K562 (cell line): ENCODE data around the gene MTMR12. TPM values are rescaled to one million over a fixed set of nuclear protein-coding genes. Genes with fewer than 3 reads are reported as not detected.

Experiments used
- BCOR ChIP-seq: fragments of 450-650 bp; IDR thresholded peaks from 2 replicates; pipeline ENCODE4 v1.6.1; 2016
- DPF2 ChIP-seq: fragments of 450-650 bp; IDR thresholded peaks from 2 replicates; pipeline ENCODE4 v1.6.1; 2016
- EP300 ChIP-seq: IDR thresholded peaks from 2 replicates; pipeline ENCODE4 v1.6.1; 2012; ENCODE audit warnings: low read length, improper control_type of control experiment
- ETV6 ChIP-seq, 3 experiments: fragments of 150-350 bp in 1 of 3; sonication (generic) in 1 of 3; formaldehyde crosslinking in 1 of 3; IDR thresholded peaks; 2 replicates each; pipeline versions ENCODE4 v1.6.1 to v1.8.0; 2014 to 2022; ENCODE audit warnings: borderline replicate concordance in 2 of 3, low read depth in 2 of 3, antibody characterized with exemption in 1 of 3, low read length in 1 of 3, mild to moderate bottlenecking in 1 of 3, missing genetic modification reagents in 1 of 3
- MCM2 ChIP-seq: fragments of 450-650 bp; IDR thresholded peaks from 2 replicates; pipeline ENCODE4 v1.6.1; 2017; ENCODE audit warnings: low read depth, mild to moderate bottlenecking
- NCOA4 ChIP-seq: fragments of 450-650 bp; IDR thresholded peaks from 2 replicates; pipeline ENCODE4 v1.6.1; 2018; ENCODE audit warnings: mild to moderate bottlenecking; ENCODE audit not compliant: partially characterized antibody
- NUFIP1 ChIP-seq: fragments of 450-650 bp; IDR thresholded peaks from 2 replicates; pipeline ENCODE4 v1.6.1; 2018; ENCODE audit not compliant: partially characterized antibody
- PHB ChIP-seq: fragments of 250-450 bp; sonication (Bioruptor Pico); IDR thresholded peaks from 2 replicates; pipeline ENCODE4 v1.5.0; 2021
- POLR2AphosphoS5 ChIP-seq: IDR thresholded peaks from 2 replicates; pipeline ENCODE4 v1.6.1; 2011; ENCODE audit warnings: mild to moderate bottlenecking, low read depth, low read length, moderate library complexity; ENCODE audit not compliant: control insufficient read depth, insufficient read depth
- PRMT5 ChIP-seq: sonication (generic); formaldehyde crosslinking; IDR thresholded peaks from 2 replicates; pipeline ENCODE4 v1.5.0; 2020; ENCODE audit warnings: missing genetic modification reagents
- SMARCA5 ChIP-seq: fragments of 450-650 bp; IDR thresholded peaks from 2 replicates; pipeline ENCODE4 v1.6.1; 2016
- SNIP1 ChIP-seq: fragments of 450-650 bp; IDR thresholded peaks from 2 replicates; pipeline ENCODE4 v1.7.1; 2017; ENCODE audit warnings: low read depth, mild to moderate bottlenecking
- SREBF2 ChIP-seq: sonication (generic); formaldehyde crosslinking; IDR thresholded peaks from 2 replicates; pipeline ENCODE4 v1.4.0; 2020; ENCODE audit warnings: mild to moderate bottlenecking, missing genetic modification reagents
- STAG1 ChIP-seq: sonication (generic); formaldehyde crosslinking; IDR thresholded peaks from 2 replicates; pipeline ENCODE4 v1.5.0; 2020; ENCODE audit warnings: missing genetic modification reagents, borderline replicate concordance
- STAT6 ChIP-seq: sonication (generic); formaldehyde crosslinking; IDR thresholded peaks from 2 replicates; pipeline ENCODE4 v1.8.1; 2023; ENCODE audit warnings: mild to moderate bottlenecking, missing genetic modification reagents
- ZHX1 ChIP-seq: fragments of 150-350 bp; conservative IDR thresholded peaks from 2 replicates; pipeline ENCODE4 v1.6.1; 2014; ENCODE audit warnings: low read length
- ZNF134 ChIP-seq: fragments of 250-450 bp; sonication (Bioruptor Pico); conservative IDR thresholded peaks from 2 replicates; pipeline ENCODE4 v1.4.0; 2020
- ZNF197 ChIP-seq: fragments of 200-800 bp; sonication (Bioruptor generic); IDR thresholded peaks from 2 replicates; pipeline ENCODE4 v1.6.1; 2016; ENCODE audit warnings: low read depth, missing genetic modification characterization, missing compliant biosample characterization
- ZNF224 ChIP-seq: sonication (generic); formaldehyde crosslinking; IDR thresholded peaks from 2 replicates; pipeline ENCODE4 v1.8.0; 2022; ENCODE audit warnings: mild to moderate bottlenecking, missing genetic modification reagents
- polyA plus RNA-seq, 8 experiments: library from polyadenylated mRNA; depleted of rRNA in 4 of 8; stranded (reverse) in 5 of 8; unstranded in 3 of 8; fragments of >200 nt; fragmentation: Nextera tagmentation in 2 of 8; fragmentation: Illumina TruSeq in 1 of 8; extraction: Ambion mirVana in 2 of 8; extraction: Trizol in 1 of 8; gene quantifications; 2 replicates each; pipeline versions ENCODE4 v1.2.1 to v1.2.3, GENCODE V29; 2011 to 2014; ENCODE audit warnings: inconsistent platforms in 1 of 8, missing spikeins in 1 of 8
- total RNA-seq, 7 experiments: library from RNA; depleted of rRNA in 6 of 7; stranded (reverse); fragments of >200 nt in 6 of 7; fragmentation: Illumina TruSeq in 2 of 7; extraction: Trizol in 2 of 7; gene quantifications; 2 replicates each; pipeline versions ENCODE4 v1.2.1 to v1.2.3, GENCODE V29; 2011 to 2021; ENCODE audit warnings: low replicate concordance in 1 of 7
- TF ChIP-seq, protein P1 (sequence below): fragments of 450-650 bp; formaldehyde crosslinking; IDR thresholded peaks from 2 replicates; pipeline ENCODE4 v1.4.0; 2022; ENCODE audit warnings: missing genetic modification characterization
- TF ChIP-seq, protein P2 (sequence below): sonication (generic); formaldehyde crosslinking; IDR thresholded peaks from 2 replicates; pipeline ENCODE4 v1.8.0; 2022; ENCODE audit warnings: mild to moderate bottlenecking, low read depth, missing genetic modification reagents

The MTMR12 gene
- total and polyA plus RNA-seq, 9 of the 15 experiments (the other 6 are each of a cell fraction or from before 2014, with no cell fraction given) = 4.0 to 28.7 (median 17.1) TPM

GRCh38 chr5:32285510-32286138 is 27.1 kb downstream of the MTMR12 start (continued):
- TF ChIP-seq ZHX1 (no peak), POLR2AphosphoS5 (peak; percentile 84; the same call in 1 of the 2 replicates), BCOR (no peak), ZNF224 (CRISPR knock-in tag) (no peak), DPF2 (peak; percentile 68), ZNF134 (CRISPR knock-in tag) (no peak), MCM2 (no peak), NCOA4 (no peak), SNIP1 (no peak), PRMT5 (CRISPR knock-in tag) (no peak), STAG1 (CRISPR knock-in tag) (no peak), PHB (CRISPR knock-in tag) (no peak), EP300 (peak; percentile 81; the same call in 1 of the 2 replicates), SMARCA5 (no peak), ETV6 (IDR thresholded peaks at IDR 0.05; ENCODE audit: borderline replicate concordance in 1 of 2, low read depth in 2 of 2, low read length in 1 of 2) (no peak), ETV6 (CRISPR knock-in tag; IDR thresholded peaks at IDR 0.05; ENCODE audit: borderline replicate concordance) (no peak), NUFIP1 (no peak), STAT6 (CRISPR knock-in tag) (no peak), ZNF197 (CRISPR knock-in tag) (no peak), SREBF2 (CRISPR knock-in tag) (no peak)
- TF ChIP-seq, protein P1, sequence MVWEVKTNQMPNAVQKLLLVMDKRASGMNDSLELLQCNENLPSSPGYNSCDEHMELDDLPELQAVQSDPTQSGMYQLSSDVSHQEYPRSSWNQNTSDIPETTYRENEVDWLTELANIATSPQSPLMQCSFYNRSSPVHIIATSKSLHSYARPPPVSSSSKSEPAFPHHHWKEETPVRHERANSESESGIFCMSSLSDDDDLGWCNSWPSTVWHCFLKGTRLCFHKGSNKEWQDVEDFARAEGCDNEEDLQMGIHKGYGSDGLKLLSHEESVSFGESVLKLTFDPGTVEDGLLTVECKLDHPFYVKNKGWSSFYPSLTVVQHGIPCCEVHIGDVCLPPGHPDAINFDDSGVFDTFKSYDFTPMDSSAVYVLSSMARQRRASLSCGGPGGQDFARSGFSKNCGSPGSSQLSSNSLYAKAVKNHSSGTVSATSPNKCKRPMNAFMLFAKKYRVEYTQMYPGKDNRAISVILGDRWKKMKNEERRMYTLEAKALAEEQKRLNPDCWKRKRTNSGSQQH (CRISPR knock-in tag) = no peak
- TF ChIP-seq, protein P2, sequence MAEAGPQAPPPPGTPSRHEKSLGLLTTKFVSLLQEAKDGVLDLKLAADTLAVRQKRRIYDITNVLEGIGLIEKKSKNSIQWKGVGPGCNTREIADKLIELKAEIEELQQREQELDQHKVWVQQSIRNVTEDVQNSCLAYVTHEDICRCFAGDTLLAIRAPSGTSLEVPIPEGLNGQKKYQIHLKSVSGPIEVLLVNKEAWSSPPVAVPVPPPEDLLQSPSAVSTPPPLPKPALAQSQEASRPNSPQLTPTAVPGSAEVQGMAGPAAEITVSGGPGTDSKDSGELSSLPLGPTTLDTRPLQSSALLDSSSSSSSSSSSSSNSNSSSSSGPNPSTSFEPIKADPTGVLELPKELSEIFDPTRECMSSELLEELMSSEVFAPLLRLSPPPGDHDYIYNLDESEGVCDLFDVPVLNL (CRISPR knock-in tag) = no peak
